T follicular helper cell (primary cell): ENCODE results near the gene ATG14.
"Not testable (repeated sequence)": the region's sequence is repeated elsewhere in the genome, so short reads cannot be mapped to it uniquely, and the experiment has no call there.

Experiments used
- DNase-seq: peaks from one replicate; pipeline ENCODE4 v3.0.0-alpha.2; 2020; ENCODE audit warnings: low read depth
- total RNA-seq, 2 experiments: gene quantifications; one replicate each; lab custom pipeline; 2026; lab: John Stamatoyannopoulos, UW

ATG14 gene, protein sequence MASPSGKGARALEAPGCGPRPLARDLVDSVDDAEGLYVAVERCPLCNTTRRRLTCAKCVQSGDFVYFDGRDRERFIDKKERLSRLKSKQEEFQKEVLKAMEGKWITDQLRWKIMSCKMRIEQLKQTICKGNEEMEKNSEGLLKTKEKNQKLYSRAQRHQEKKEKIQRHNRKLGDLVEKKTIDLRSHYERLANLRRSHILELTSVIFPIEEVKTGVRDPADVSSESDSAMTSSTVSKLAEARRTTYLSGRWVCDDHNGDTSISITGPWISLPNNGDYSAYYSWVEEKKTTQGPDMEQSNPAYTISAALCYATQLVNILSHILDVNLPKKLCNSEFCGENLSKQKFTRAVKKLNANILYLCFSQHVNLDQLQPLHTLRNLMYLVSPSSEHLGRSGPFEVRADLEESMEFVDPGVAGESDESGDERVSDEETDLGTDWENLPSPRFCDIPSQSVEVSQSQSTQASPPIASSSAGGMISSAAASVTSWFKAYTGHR
- total RNA-seq: 32.4 to 63.0 reads per million in 2 experiments

DNA sequence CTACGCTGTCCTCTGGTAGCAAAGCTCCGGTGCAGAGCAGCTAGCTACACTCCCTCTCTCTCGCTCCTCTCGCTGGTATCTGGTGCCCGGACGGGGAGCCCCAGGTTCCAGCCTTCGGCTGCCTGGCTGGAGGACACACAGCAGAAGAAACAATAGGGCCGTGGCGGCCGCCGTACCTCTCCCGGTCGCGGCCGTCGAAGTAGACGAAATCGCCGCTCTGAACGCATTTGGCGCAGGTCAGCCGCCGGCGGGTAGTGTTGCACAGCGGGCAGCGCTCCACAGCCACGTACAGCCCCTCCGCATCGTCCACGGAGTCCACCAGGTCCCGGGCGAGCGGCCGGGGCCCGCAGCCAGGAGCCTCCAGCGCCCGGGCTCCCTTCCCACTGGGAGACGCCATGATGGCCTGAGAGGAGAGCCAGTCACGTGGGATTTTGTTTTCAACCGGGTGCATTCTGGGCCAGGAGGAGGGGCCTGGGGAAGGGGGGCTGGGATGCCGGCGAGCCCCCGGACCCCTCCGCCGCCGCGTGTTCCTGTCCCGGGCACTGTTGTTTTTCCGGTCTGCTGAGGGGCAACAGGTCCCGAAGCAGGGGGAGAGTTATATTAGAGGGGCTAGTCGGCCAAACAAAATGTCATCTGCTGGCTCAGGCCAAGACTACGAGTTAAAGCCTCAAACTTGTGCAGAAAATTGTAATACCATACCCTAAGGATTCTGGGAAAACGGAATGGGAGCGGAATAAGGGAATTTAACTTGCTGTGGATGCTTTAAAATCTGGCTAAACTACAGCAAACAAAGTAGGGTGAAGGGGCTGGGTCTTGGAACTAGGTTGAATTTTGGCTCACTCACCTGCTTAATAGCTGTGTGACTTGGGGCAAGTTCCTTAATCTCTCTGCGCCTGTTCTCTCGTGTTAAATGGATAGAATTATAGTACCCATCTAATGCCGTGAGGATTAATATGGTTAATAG is at the start of gene ATG14:
TSS of gene ATG14 (minus strand) at position 405 of the 964 bp plus-strand sequence. CDS start at position 397, 8 bp downstream.
- peak; percentile 61 for DNase-seq

DNA sequence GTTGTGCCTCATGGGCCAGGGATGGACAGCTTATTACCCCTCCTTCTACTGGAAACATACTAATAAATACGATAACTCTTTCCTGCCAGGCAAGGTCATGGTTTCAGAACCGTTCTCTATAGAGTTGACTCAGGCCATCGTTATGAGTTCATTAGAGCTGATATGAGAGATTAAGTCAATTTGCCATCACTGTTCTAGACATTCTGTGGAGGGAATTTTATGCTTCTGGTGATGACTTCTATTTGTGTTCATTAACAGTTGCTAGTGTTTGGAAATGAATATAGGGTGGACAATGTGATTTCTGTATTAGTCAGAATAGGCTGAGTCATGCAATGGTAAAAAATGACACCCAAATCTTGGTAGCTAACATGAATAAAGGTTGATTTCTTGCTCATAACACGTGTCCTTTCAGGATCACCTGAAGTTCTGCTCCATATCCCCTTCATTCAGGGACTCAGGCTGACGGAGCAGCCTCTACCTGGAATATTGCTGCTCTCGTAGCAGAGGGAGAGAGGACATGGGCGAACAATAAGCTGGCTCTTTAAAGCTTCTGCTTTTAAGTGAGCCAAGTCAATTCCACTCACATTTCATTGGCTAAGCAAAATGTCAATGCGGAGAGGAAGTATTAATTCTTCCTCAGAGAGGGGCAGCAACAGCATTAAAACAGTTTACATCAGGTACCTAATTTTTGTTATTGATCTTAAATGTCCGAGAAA is 47.3 kb upstream of the ATG14 start:
- no peak for DNase-seq

DNA sequence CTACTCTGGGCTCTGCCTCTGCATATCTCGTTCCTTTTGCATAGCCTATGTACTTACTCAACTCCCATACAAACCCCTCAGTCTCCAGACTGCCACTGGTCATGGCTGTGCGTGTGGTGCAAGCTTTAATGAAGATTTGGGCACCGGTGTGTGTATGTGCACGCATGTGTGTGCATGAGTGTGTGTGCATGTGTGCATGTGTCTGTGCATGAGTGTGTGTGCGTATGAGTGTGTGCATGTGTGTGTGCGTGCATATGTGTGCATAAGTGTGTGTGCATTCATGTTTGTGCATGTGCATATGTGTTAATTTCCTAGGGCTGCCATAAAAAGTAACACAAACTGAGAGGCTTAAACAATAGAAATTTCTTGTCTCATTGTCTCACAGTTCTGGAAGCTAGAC is 45.9 kb upstream of the ATG14 start:
- DNase-seq: no peak

DNA sequence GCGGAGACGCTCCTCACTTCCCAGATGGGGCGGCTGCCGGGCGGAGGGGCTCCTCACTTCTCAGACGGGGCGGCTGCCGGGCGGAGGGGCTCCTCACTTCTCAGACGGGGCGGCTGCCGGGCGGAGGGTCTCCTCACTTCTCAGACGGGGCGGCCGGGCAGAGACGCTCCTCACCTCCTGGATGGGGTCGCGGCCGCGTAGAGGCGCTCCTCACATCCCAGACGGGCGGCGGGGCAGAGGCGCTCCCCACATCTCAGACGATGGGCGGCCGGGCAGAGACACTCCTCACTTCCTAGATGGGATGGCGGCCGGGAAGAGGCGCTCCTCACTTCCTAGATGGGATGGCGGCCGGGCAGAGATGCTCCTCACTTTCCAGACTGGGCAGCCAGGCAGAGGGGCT is 44.8 kb upstream of the ATG14 start:
- not testable (repeated sequence) for DNase-seq

DNA sequence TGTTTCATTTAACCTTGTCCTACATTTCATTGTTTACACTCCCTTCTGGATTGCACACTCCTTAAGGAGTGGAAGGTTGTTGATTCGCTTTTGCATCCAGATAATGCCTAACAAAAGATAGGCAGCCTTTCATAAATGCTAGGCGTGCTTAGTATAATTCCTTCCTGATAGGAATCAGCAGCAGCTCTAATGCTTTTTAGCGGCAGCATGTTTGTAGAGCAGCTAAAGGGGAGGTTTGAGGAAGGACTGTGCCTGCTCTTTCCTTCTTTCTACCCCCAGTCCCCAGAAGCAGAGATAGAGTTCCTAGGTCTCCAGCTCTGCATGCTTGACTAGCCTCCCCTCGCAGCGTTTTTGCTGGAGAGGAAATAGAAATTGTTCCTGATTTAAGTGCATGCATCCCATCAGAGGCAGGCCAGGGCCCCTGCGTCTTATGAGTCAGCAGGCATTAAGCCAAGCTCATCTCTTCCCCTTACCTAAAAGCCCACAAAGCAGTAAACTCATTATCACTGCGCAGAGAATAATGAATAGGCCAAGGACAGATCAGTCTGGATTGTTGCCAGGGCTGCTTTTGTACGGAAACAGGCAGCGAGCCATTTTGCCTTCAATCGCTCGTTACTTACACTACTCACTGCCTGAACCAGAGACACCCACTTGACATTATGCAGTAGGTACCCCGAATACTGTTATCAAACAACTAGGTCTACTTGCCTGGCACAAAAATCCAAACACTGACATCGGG is 42.8 kb upstream of the ATG14 start:
- DNase-seq: no peak

DNA sequence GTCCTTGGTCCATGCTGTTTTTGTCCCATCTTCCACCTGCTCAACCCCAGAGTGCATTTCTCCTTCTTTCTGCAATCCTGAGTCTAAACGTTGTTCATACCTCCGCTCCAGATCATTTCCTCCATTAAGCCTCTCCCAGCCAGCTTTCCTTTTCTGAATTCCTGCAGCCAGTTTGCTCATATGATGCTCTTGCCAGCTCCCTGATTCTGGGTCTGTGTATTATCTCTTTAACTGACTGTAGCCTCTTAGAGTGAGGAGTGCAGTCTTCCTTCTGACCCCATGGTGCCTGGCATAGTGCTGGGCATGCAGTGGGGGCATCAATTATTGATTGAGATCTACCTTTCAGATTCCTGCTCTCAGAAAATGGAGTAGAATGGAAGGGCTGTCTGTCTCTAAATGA is 40.3 kb upstream of the ATG14 start:
- no peak for DNase-seq

DNA sequence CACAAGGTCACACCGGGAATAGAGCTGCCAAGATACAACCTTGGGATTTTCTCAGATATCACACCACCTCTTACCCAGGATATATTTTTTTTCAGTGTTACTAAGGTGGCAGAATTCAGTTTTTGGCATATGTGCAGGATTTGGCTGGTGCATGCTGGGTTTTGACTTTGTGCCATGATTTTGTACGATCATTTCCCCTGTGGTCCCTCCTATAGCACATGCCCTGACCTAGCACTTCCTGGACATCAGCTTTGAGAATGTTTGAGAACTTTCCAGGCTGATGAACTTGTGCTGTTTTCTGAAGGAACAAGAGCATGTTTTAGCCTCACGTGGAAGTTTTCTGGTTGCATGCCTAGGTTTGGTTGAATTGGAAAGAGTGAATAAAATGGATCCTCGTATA is 39.8 kb upstream of the ATG14 start:
- DNase-seq: no peak

DNA sequence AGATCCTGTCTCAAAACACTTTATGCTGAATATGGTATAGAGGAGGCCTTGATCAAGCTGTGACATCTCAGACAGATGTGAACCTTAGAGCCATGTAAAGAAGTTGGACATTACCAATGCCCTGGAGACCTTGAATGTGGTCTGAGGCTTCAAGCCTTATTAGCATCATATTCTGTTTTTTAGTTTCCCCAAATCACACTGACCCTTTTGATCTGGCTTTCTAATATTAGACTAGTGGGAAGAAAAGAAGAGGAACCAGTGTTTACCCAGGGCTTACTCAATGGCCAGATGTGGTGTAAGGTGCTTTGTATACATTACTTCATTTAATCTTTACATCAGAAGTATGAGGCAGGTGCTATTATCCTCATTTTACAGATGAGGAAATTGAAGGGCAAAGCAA is 39.4 kb upstream of the ATG14 start:
- no peak for DNase-seq

DNA sequence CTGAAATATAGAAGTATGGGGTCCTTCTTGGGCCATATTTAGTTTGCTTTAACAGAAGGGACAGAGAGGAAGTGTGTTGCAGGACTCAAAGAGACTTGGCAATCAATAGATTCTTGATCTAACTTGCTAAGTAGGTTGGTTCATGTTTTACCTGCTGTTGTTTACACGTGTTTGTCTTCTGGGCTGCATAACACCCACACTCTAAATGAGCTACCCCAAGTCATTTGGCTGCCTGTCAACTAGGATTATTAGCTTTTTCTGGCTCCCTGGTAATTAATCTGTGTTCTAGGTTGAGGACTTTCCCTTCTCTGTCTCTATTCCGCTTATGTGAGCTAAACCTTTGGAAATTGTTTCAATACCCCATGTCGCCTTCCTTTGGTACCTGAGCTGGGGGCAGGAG is 38.9 kb upstream of the ATG14 start:
- DNase-seq: no peak

DNA sequence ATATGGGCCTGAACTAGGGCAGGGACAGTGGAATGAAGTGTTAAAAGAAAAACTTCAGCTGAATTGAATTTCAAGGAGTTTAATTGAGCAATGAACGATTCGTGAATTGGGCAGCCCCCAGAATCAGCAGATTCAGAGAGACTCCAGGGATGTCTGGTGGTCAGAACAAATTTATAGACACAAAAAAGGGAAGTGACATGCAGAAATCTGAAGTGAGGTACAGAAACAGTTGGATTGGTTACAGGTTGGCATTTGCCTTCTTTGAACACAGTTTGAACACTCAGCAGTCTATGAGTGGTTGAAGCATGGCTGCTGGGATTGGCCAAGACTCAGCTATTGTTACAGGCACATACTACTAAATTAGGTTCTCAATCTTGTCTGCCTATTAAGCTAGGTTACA is 38.5 kb upstream of the ATG14 start:
- DNase-seq: no peak

DNA sequence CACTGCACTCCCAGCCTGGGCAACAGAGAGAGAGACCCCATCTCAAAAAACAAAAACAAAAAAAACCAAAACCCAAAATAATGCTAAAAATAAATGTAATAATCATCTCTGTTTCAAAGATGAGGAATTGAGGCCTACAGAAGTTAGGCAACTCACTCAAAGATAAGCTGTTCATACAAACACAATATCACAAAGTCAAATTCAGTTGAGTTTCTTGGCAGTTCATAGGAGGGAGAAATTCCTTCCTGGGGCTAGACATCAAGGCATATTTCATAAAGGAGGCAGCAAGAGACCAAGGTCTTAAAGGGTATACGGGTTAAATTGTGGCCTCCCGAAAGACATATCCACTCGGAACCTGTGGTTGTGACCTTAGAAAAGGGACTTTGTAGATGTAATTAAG is 37.5 kb upstream of the ATG14 start:
- no peak for DNase-seq

DNA sequence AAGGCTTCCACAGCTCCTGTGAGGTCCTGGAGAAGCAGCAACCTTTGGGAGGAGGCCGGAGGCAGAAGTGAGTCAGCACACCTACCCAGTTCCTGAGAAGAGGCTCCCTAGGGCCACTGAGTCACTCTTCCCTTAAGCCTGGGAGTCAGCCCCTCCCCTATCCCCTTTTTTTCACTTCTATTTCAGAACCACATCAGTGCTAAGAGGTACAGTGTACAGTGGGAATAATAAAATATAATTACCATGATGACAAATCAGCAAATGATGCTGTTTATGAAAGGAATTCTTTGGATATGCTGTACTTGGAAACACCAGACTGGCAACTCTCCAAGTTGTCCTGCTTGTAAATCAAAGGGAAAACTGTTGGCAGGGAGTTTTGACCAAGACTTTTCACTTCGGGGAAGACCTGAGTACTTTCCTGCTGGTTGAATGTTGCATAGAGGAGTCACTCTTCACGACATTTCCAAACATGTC is 36.5 kb upstream of the ATG14 start:
- no peak for DNase-seq

DNA sequence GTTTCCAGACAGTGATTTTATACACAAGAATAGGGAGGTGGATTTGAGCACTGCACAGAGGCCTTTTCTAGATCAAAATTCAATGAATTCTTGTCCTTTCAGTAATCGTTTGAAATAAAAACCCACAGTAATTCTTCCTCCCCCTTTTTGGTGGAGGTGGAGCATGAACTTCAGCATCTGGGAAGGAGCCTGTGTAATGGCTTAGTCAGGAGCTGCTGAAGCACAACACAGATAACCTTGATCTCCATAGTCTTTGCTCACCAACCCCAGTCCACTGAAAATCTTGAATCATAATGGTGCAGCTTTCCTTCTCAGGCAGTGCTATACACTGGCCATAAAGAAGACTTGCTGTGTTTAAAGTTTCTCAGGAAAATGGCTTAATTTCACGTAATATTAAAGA is 35.2 kb upstream of the ATG14 start:
- no peak for DNase-seq

DNA sequence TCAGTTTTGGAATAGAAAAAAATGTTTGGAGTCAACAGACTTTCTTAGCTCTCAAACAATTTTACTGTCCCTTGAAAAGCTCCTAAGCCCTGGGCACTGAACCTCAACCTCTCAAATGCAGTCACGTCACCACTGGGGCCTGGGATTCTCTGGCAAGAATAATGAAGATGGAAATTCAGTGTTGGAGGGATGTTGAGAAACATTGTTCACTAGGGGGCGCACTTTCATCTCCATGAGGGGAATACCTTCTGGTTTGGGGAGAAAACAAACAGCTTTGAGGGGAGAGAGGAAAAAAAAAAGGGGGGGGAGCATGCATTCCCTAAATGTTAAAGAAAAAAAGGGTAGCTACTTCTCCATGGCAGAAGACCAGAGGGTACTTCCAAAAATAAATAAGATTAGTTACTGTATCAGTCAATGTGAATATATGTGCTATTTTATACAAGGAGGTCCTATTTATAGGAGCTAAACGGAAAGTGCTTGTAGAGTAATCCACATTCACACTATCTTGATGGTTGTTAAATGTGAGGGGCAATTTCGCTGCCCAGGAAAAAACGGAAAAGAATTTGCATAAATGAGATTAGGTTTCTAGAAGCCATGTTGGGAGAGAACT is 34.6 kb upstream of the ATG14 start:
- DNase-seq: peak; percentile 25

DNA sequence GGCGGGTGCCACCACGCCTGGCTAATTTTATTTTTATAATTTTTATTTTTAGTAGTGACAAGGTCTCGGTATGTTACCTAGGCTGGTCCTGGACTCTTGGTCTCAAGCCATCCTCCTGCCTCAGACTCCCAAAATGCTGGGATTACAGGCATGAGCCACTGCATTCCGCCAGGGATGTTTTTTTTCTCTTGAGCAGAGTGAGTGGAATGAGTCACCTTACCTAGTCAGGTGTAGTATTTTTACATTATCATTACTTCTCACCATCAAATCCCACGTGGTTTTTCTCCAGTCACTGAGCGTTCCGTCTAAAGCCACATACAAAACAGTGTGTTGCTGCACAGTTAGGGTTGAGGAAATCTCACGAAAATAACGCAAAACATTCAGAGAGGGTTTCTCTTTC is 29.7 kb upstream of the ATG14 start:
- no peak for DNase-seq

DNA sequence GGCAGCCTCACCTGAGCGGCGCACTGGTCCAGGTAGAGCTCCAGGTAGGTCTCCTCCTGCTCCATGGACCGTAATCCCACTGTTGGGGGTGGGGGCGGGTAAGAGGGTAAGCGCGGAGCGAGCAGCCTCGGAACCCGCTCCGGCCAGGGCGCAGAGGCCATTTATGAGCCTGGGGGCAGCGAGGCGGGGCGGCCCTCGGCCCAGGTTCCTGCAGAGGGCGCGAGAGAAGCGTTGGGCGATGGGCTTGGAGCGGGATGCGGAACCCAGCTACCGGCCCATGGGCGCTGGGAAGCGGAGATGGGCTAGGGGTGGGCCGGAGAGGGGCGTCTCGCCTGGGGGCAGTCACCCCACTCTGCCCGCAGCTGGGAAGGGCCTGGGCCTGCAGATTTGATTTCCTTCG is 28.8 kb upstream of the ATG14 start, which contains the start of gene TBPL2:
TSS of gene TBPL2 (minus strand) at position 232 of the 400 bp plus-strand sequence. CDS start at position 65, 167 bp downstream.
- DNase-seq: no peak

DNA sequence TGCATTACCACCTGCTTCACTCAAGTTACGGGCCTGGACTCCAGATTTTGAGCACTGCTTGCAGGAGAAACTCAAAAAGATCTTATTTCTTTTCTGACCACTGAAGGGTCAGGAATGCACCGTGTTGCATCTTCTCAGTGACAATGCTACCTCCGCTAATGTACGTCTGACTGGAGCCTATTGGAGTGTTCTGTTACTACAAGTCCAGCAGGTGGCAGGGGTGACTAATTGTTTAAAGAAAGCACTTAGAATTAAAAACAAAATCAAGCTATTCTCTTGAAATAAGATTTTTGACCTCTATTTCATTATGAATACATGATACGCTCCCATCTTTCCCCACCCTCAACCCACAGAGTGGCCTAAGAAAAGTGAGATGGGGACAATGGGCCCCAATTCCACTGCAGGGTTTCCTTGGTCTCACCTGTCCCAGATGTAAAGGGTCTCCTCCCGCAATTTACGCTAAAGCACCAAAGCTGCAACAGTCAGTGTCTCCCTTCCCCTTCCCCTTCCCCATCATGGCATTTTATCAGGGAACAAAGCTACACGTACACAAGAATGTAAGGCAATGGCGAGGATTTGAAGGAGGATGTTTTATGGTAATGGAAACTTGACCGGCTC is 26.5 kb upstream of the ATG14 start:
- DNase-seq: no peak

DNA sequence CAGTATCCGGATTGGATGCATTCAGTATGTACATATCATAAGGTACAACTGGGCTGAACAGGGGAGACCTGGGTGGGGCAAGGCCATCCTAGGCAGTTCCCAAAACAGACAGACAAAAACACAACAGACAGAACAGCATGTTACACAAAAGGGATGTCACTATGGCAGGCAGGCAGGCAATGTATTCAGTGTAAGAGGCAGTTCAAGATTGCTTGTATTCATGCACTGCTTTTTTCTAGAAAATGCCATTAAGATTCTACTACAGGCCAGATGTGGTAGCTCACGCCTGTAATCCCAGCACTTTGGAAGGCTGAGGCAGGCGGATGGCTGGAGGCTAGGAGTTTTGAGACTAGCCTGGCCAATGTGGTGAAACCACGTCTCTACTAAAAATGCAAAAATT is 25.3 kb upstream of the ATG14 start:
- no peak for DNase-seq

DNA sequence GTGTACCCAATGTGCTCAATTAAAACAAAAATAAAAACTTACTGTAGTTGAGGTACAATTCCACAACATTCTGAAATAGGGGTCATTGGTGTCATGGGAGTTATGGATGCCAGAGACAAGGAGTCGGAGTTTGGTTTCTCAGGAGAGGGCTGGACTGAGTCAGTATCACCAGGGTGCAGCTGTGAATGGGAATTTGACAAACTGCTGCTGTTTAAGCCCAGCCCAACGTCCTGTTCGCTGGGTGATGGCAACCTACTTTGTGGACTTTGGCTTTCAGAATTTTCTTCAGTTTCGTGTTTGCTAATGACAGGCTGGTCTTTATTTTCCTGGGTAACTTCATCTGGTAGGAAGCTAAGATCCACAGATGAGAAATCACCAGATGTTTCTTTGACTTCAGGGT is 24.9 kb upstream of the ATG14 start:
- DNase-seq: no peak

DNA sequence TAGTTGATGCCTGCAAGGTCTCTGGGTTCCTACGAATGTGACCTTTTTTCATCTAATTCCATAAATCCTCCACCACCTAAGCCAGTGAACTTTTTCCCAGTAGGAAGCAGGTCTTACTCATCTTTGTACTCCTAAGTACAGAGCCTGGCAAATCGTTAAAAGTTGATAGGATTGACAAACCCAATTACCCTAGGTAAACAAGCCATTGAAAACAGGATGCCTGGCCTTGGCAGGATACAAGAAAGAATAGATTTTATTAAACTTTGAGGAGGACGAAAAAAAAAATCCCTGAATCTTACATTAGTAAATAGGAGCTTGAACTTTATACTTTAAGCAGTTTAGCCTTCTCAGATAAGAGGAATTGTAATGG is 23.2 kb upstream of the ATG14 start:
- DNase-seq: no peak
